GM12878 (cell line): ENCODE results near the gene TIMP3. TPM values are rescaled to one million over a fixed set of nuclear protein-coding genes. Genes with fewer than 3 reads are reported as not detected.

ENCODE experiments used
- ATAC-seq: fragments of 200-7000 bp; cut with Tn5 transposase; 3 replicates; pipeline ENCODE4 v1.9.1; 2020; ENCODE audit warnings: mild to moderate bottlenecking, moderate library complexity
- BruUV-seq: library from RNA; stranded (reverse); fragments of 400-500 nt; replicated peaks from 2 replicates; lab custom pipeline; 2021; lab: Mats Ljungman, UMichigan
- CTCF ChIA-PET: fragments of 300-600 bp; sonication (Branson Sonifier 250); formaldehyde crosslinking; extraction: SDS; loops from one replicate; lab custom pipeline; 2021; ENCODE audit warnings: inconsistent platforms; lab: Yijun Ruan, JAX
- POLR2A ChIA-PET: fragments of 350-600 bp; formaldehyde crosslinking; extraction: SDS; loops from one replicate; lab custom pipeline; 2021; ENCODE audit warnings: inconsistent platforms; lab: Charles Lee
- RAD21 ChIA-PET: fragments of 300-600 bp; sonication (Branson Sonifier 250); formaldehyde crosslinking; loops from one replicate; lab custom pipeline; 2023; ENCODE audit warnings: antibody characterized with exemption; ENCODE audit not compliant: unreplicated experiment; lab: Charles Lee
- SMC1A ChIA-PET: fragments of 300-600 bp; sonication (Branson Sonifier 250); formaldehyde crosslinking; loops from one replicate; lab custom pipeline; 2023; ENCODE audit not compliant: unreplicated experiment, uncharacterized antibody; lab: Charles Lee
- DNase-seq: peaks from one replicate; pipeline ENCODE4 v3.0.0-alpha.2; 2011; ENCODE audit warnings: low read depth, low spot score
- FAIRE-seq: peaks from 3 replicates; lab custom pipeline; 2011; peaks lifted over from hg19 to GRCh38; lab: Jason Lieb, UNC
- H2AFZ ChIP-seq: 2 replicates; pipeline ENCODE4 v1.6.0; 2011; ENCODE audit warnings: low read depth, low read length, control low read depth; ENCODE audit not compliant: control insufficient read depth
- H3K27ac ChIP-seq: 2 replicates; pipeline ENCODE4 v1.5.1; 2011; ENCODE audit warnings: control low read depth; ENCODE audit not compliant: control insufficient read depth, insufficient read depth
- H3K27me3 ChIP-seq, 2 experiments: replicated peaks in 1 of 2; 2 replicates each; pipeline versions ENCODE4 v1.6.0 to v1.6.1; 2011; ENCODE audit warnings: low read length in 1 of 2; ENCODE audit not compliant: control insufficient read depth in 2 of 2, insufficient read depth in 2 of 2
- H3K36me3 ChIP-seq, 2 experiments: 2 replicates each; pipeline ENCODE4 v1.5.1; 2011; ENCODE audit warnings: low read length in 1 of 2; ENCODE audit not compliant: control insufficient read depth in 2 of 2, insufficient read depth in 2 of 2
- H3K4me1 ChIP-seq: 2 replicates; pipeline ENCODE4 v1.6.1; 2011; ENCODE audit warnings: mild to moderate bottlenecking, low read length, moderate library complexity, mixed read lengths; ENCODE audit not compliant: control insufficient read depth, insufficient read depth
- H3K4me2 ChIP-seq: 2 replicates; pipeline ENCODE4 v1.6.0; 2011; ENCODE audit warnings: control low read depth; ENCODE audit not compliant: control insufficient read depth, insufficient read depth
- H3K4me3 ChIP-seq: fragments of 200-600 bp; sonication (generic); 2 replicates; pipeline ENCODE4 v1.5.1; 2016
- H3K79me2 ChIP-seq: 2 replicates; pipeline ENCODE4 v1.6.0; 2011; ENCODE audit warnings: low read length; ENCODE audit not compliant: control insufficient read depth, insufficient read depth
- H3K9ac ChIP-seq: 2 replicates; pipeline ENCODE4 v1.8.0; 2011; ENCODE audit warnings: low read length, control low read depth, mixed read lengths; ENCODE audit not compliant: control insufficient read depth, insufficient read depth
- H3K9me3 ChIP-seq: replicated peaks from 3 replicates; pipeline ENCODE4 v1.5.1; 2011; ENCODE audit warnings: mild to moderate bottlenecking, low read length; ENCODE audit not compliant: control insufficient read depth, insufficient read depth
- H4K20me1 ChIP-seq: 2 replicates; pipeline ENCODE4 v1.6.0; 2011; ENCODE audit not compliant: control insufficient read depth, insufficient read depth
- HDAC6 ChIP-seq: fragments of 200-600 bp; sonication (generic); IDR thresholded peaks from one replicate; pipeline ENCODE4 v1.8.0; 2017; ENCODE audit warnings: antibody characterized with exemption; ENCODE audit not compliant: unreplicated experiment
- RBBP5 ChIP-seq: fragments of 200-600 bp; sonication (generic); conservative IDR thresholded peaks from 2 replicates; pipeline ENCODE4 v1.6.1; 2016
- TCF7 ChIP-seq: IDR thresholded peaks from 2 replicates; pipeline ENCODE4 v1.6.1; 2014; ENCODE audit warnings: antibody characterized with exemption, borderline replicate concordance
- WGBS: methylation state at CpG from one replicate; pipeline ENCODE4 v1.1.6; 2016; ENCODE audit warnings: low lambda C conversion rate; ENCODE audit not compliant: insufficient replicate concordance, insufficient coverage; ENCODE audit errors: missing lambda C conversion rate; 5-methylcytosine and 5-hydroxymethylcytosine counted together
- in situ Hi-C: fragments of 300-500 bp; cut with MboI; formaldehyde crosslinking; loops from 9 replicates; pipeline ENCODE4 v1.14.3; 2018; ENCODE audit warnings: mixed read lengths
- intact Hi-C: fragments of 100-400 bp; cut with micrococcal nuclease; formaldehyde crosslinking; loops from one replicate; pipeline ENCODE4 v1.14.2; 2022; ENCODE audit not compliant: unreplicated experiment
- polyA plus RNA-seq, 11 experiments: library from polyadenylated mRNA; depleted of rRNA in 4 of 11; unstranded in 6 of 11; stranded (reverse) in 5 of 11; fragments of >200 nt; fragmentation: Nextera tagmentation in 4 of 11; fragmentation: Illumina TruSeq in 1 of 11; extraction: Ambion mirVana in 4 of 11; extraction: Trizol in 1 of 11; gene quantifications; 1 replicate in 1 of 11; 2 replicates in 10 of 11; pipeline versions ENCODE4 v1.2.1 to v1.2.3, GENCODE V29; 2011 to 2016; ENCODE audit warnings: inconsistent platforms in 2 of 11, missing spikeins in 2 of 11, low read depth in 1 of 11
- total RNA-seq, 4 experiments: library from RNA; depleted of rRNA in 3 of 4; stranded (reverse); fragments of >200 nt in 3 of 4; fragmentation: Illumina TruSeq in 1 of 4; extraction: Trizol in 1 of 4; gene quantifications; 2 replicates each; pipeline versions ENCODE4 v1.2.1 to v1.2.3, GENCODE V29; 2013 to 2021
- TF ChIP-seq, protein P1 (sequence below): fragments of 450-650 bp; IDR thresholded peaks from 2 replicates; pipeline ENCODE4 v1.6.1; 2017; ENCODE audit warnings: mild to moderate bottlenecking, moderate library complexity
- TF ChIP-seq, protein P2 (sequence below): fragments of 450-650 bp; IDR thresholded peaks from 2 replicates; pipeline ENCODE4 v1.6.1; 2016; ENCODE audit warnings: mild to moderate bottlenecking
- TF ChIP-seq, protein P3 (sequence below): fragments of 450-650 bp; formaldehyde crosslinking; IDR thresholded peaks from 2 replicates; pipeline ENCODE4 v1.5.0; 2022; ENCODE audit warnings: mild to moderate bottlenecking, missing genetic modification characterization
- TF ChIP-seq, protein P4 (sequence below): fragments of 450-650 bp; conservative IDR thresholded peaks from 2 replicates; pipeline ENCODE4 v1.6.1; 2017; ENCODE audit warnings: mild to moderate bottlenecking, moderate library complexity

TIMP3 gene
- total and polyA plus RNA-seq, 10 of the 15 experiments (the other 5 are each of a cell fraction or from before 2014, with no cell fraction given), result 0.01 to 0.74 (median 0.27) TPM; not detected in 5

DNA sequence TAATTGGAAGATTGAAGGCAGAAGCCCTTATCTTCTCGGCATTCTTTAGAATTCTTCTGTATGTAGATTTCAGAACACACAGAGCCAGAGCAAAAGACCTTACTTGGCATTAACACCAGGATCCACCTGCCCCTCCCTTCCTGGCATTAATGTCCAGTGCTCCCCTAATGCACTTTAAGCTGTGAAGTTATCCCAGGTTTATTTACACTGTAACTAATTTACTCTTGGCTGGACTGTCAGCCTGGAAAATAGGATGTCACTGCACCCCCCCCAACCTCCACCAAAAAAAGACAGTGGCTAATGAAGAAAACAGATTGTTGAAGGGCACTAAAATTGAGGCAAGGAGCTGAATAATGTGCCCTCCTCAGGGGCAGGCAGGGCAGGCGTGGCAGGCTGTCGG, 30.1 kb downstream of the TIMP3 start (continued):
- TF ChIP-seq, protein P1, sequence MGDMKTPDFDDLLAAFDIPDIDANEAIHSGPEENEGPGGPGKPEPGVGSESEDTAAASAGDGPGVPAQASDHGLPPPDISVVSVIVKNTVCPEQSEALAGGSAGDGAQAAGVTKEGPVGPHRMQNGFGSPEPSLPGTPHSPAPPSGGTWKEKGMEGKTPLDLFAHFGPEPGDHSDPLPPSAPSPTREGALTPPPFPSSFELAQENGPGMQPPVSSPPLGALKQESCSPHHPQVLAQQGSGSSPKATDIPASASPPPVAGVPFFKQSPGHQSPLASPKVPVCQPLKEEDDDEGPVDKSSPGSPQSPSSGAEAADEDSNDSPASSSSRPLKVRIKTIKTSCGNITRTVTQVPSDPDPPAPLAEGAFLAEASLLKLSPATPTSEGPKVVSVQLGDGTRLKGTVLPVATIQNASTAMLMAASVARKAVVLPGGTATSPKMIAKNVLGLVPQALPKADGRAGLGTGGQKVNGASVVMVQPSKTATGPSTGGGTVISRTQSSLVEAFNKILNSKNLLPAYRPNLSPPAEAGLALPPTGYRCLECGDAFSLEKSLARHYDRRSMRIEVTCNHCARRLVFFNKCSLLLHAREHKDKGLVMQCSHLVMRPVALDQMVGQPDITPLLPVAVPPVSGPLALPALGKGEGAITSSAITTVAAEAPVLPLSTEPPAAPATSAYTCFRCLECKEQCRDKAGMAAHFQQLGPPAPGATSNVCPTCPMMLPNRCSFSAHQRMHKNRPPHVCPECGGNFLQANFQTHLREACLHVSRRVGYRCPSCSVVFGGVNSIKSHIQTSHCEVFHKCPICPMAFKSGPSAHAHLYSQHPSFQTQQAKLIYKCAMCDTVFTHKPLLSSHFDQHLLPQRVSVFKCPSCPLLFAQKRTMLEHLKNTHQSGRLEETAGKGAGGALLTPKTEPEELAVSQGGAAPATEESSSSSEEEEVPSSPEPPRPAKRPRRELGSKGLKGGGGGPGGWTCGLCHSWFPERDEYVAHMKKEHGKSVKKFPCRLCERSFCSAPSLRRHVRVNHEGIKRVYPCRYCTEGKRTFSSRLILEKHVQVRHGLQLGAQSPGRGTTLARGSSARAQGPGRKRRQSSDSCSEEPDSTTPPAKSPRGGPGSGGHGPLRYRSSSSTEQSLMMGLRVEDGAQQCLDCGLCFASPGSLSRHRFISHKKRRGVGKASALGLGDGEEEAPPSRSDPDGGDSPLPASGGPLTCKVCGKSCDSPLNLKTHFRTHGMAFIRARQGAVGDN, result no peak

DNA sequence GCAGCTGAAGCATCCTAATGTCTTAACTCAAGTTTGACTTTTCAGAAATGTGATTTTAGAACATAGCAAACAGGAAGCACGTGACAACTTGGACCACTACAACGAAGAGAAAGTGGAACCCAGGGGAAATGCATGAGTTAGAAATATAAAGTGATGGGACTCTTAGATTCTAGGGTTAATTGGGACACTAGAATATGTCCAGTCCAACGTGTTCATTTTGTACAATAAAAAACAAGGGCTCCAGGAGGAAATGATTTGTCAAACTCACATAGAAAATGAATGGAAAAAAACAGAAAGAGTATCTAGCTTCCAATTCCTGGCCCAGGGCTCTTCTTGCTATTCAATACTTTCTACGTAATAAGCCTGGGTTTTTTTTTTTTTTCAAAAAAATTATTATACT, 30.7 kb downstream of the TIMP3 start:
- H3K27me3 ChIP-seq, result no peaks in the 10 kb centered on the region; a peak in 1 of 4 replicates
- no peaks in the 10 kb centered on the region for H3K9me3 ChIP-seq
- no TSS peak for BruUV-seq
- ATAC-seq (no peak), DNase-seq (no peak), FAIRE-seq (no peak)
- ChIA-PET SMC1A (no interaction called here), POLR2A (interaction anchor here (0.6 kb wide), 1 partner anchor 165 kb away, joined by 4 read pairs; no protein-coding TSS in a partner anchor), RAD21 (no interaction called here), CTCF (interaction anchor here (1.1 kb wide), 1 partner anchor 21 kb away, joined by 3 read pairs; no protein-coding TSS in a partner anchor)
- H3K4me2 ChIP-seq, result no peak overlapping the region
- H3K9ac ChIP-seq, result no peak overlapping the region
- H4K20me1 ChIP-seq, result no peaks in the 10 kb centered on the region
- in situ Hi-C loops, result no loop called here
- H3K36me3 ChIP-seq, result no peaks in the 10 kb centered on the region
- H3K4me1 ChIP-seq, result no peaks in the 10 kb centered on the region
- intact Hi-C loops, result loop anchor here (10.0 kb wide), 1 partner anchor 173 kb away; no protein-coding TSS in a partner anchor
- no peaks in the 10 kb centered on the region for H3K79me2 ChIP-seq
- no peak overlapping the region for H3K4me3 ChIP-seq
- no peak overlapping the region for H2AFZ ChIP-seq
- TF ChIP-seq, protein P2, sequence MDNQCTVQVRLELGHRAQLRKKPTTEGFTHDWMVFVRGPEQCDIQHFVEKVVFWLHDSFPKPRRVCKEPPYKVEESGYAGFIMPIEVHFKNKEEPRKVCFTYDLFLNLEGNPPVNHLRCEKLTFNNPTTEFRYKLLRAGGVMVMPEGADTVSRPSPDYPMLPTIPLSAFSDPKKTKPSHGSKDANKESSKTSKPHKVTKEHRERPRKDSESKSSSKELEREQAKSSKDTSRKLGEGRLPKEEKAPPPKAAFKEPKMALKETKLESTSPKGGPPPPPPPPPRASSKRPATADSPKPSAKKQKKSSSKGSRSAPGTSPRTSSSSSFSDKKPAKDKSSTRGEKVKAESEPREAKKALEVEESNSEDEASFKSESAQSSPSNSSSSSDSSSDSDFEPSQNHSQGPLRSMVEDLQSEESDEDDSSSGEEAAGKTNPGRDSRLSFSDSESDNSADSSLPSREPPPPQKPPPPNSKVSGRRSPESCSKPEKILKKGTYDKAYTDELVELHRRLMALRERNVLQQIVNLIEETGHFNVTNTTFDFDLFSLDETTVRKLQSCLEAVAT, result no peak
- TF ChIP-seq, protein P3, sequence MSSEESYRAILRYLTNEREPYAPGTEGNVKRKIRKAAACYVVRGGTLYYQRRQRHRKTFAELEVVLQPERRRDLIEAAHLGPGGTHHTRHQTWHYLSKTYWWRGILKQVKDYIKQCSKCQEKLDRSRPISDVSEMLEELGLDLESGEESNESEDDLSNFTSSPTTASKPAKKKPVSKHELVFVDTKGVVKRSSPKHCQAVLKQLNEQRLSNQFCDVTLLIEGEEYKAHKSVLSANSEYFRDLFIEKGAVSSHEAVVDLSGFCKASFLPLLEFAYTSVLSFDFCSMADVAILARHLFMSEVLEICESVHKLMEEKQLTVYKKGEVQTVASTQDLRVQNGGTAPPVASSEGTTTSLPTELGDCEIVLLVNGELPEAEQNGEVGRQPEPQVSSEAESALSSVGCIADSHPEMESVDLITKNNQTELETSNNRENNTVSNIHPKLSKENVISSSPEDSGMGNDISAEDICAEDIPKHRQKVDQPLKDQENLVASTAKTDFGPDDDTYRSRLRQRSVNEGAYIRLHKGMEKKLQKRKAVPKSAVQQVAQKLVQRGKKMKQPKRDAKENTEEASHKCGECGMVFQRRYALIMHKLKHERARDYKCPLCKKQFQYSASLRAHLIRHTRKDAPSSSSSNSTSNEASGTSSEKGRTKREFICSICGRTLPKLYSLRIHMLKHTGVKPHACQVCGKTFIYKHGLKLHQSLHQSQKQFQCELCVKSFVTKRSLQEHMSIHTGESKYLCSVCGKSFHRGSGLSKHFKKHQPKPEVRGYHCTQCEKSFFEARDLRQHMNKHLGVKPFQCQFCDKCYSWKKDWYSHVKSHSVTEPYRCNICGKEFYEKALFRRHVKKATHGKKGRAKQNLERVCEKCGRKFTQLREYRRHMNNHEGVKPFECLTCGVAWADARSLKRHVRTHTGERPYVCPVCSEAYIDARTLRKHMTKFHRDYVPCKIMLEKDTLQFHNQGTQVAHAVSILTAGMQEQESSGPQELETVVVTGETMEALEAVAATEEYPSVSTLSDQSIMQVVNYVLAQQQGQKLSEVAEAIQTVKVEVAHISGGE (CRISPR knock-in tag), result no peak
- TF ChIP-seq, protein P4, sequence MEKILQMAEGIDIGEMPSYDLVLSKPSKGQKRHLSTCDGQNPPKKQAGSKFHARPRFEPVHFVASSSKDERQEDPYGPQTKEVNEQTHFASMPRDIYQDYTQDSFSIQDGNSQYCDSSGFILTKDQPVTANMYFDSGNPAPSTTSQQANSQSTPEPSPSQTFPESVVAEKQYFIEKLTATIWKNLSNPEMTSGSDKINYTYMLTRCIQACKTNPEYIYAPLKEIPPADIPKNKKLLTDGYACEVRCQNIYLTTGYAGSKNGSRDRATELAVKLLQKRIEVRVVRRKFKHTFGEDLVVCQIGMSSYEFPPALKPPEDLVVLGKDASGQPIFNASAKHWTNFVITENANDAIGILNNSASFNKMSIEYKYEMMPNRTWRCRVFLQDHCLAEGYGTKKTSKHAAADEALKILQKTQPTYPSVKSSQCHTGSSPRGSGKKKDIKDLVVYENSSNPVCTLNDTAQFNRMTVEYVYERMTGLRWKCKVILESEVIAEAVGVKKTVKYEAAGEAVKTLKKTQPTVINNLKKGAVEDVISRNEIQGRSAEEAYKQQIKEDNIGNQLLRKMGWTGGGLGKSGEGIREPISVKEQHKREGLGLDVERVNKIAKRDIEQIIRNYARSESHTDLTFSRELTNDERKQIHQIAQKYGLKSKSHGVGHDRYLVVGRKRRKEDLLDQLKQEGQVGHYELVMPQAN, result no peak
- TF ChIP-seq HDAC6, result no peak
- TF ChIP-seq TCF7, result no peak
- TF ChIP-seq RBBP5, result no peak
- no peak overlapping the region for H3K27ac ChIP-seq
- WGBS, result 11% methylated on average over 4 of the region's 4 CpGs
